Stomach smooth muscle (tissue), 2 donors: ENCODE results near the gene PLCH2.

ENCODE experiments used
- H3K27ac ChIP-seq: one replicate; pipeline ENCODE4 v1.7.0; 2013; ENCODE audit warnings: mild to moderate bottlenecking, low read length, inconsistent platforms
- H3K27me3 ChIP-seq, 2 donors: one replicate each; pipeline ENCODE4 v1.7.0; 2013; ENCODE audit warnings: low read length in 2 of 2; ENCODE audit not compliant: insufficient read depth in 2 of 2, control insufficient read depth in 1 of 2
- H3K36me3 ChIP-seq, 2 donors: one replicate each; pipeline ENCODE4 v1.7.0; 2013; ENCODE audit warnings: low read length in 2 of 2; ENCODE audit not compliant: control insufficient read depth in 2 of 2, insufficient read depth in 2 of 2
- H3K4me1 ChIP-seq: one replicate; pipeline ENCODE4 v1.7.0; 2013; ENCODE audit warnings: low read length; ENCODE audit not compliant: control insufficient read depth, insufficient read depth
- H3K4me3 ChIP-seq, 2 donors: one replicate each; pipeline ENCODE4 v1.7.0; 2013; ENCODE audit warnings: low read length in 2 of 2
- H3K9ac ChIP-seq, 2 donors: one replicate each; pipeline ENCODE4 v1.7.0; 2013; ENCODE audit warnings: low read length in 2 of 2, mild to moderate bottlenecking in 1 of 2
- H3K9me3 ChIP-seq, 2 donors: one replicate each; pipeline ENCODE4 v1.7.0; 2013; ENCODE audit warnings: low read length in 2 of 2; ENCODE audit not compliant: control insufficient read depth in 2 of 2
- donor health status: healthy.
- donor health status: Pancreatic carcinoma.

PLCH2 gene

GRCh38 chr1:2513939-2514652 lies 38.0 kb downstream of the PLCH2 start:
- Histone ChIP-seq H3K4me1 (no peaks in the 10 kb centered on the region), H3K36me3 (peaks cover 77 to 80% of the 10 kb centered on the region in 2 donors), H3K4me3 (no peak overlapping the region), H3K27me3 (no peaks in the 10 kb centered on the region), H3K27ac (no peak overlapping the region), H3K9ac (no peak overlapping the region), H3K9me3 (no peaks in the 10 kb centered on the region)

- peaks cover 78 to 81% of the 10 kb centered on the region in 2 donors for H3K36me3 ChIP-seq
- no peak overlapping the region for H3K4me3 ChIP-seq
- H3K9me3 ChIP-seq = no peaks in the 10 kb centered on the region
- H3K27ac ChIP-seq = no peak overlapping the region
- H3K4me1 ChIP-seq = no peaks in the 10 kb centered on the region
- H3K9ac ChIP-seq = no peak overlapping the region
- H3K27me3 ChIP-seq = no peaks in the 10 kb centered on the region
These were observed 39.0 kb downstream of the PLCH2 start for GRCh38 chr1:2514863-2515762.

- Histone ChIP-seq H3K27ac (no peak overlapping the region), H3K9me3 (no peaks in the 10 kb centered on the region), H3K36me3 (peaks cover 77 to 78% of the 10 kb centered on the region in 2 donors), H3K27me3 (no peaks in the 10 kb centered on the region), H3K4me1 (no peaks in the 10 kb centered on the region), H3K9ac (no peak overlapping the region), H3K4me3 (no peak overlapping the region)
These were observed 39.6 kb downstream of the PLCH2 start for GRCh38 chr1:2515763-2516080.

DNA sequence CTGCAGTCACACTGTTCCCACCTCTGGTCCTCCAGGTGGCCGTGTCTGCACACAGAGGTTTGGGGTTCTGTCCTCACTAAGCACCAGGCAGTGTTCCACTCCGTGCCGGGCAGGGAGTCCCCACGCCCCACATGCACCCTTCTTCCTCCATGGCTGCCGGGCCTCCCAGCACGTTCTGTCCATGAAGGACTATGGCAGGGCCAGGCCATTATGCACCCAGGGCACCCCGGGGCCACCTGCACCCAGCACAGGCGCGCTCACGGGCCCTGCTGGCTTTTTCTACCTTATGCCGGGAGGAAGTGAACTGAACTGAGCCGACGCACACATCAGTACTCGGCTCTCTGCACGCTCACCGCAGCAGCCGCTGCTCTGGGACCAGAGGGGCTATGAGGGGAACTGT lies 40.0 kb downstream of the PLCH2 start:
- no peak overlapping the region for H3K9ac ChIP-seq
- H3K36me3 ChIP-seq = peaks cover 78 to 79% of the 10 kb centered on the region in 2 donors
- no peaks in the 10 kb centered on the region for H3K4me1 ChIP-seq

GRCh38 chr1:2516946-2517345 lies 40.9 kb downstream of the PLCH2 start:
- no peak overlapping the region for H3K27ac ChIP-seq
- H3K4me1 ChIP-seq = no peaks in the 10 kb centered on the region
- H3K27me3 ChIP-seq = no peaks in the 10 kb centered on the region
- no peak overlapping the region for H3K9ac ChIP-seq
- H3K4me3 ChIP-seq = no peak overlapping the region
- H3K9me3 ChIP-seq = no peaks in the 10 kb centered on the region
- H3K36me3 ChIP-seq = peaks cover 73 to 74% of the 10 kb centered on the region in 2 donors

More for the DNA sequence above, 40.0 kb downstream of the PLCH2 start:
- Histone ChIP-seq H3K9me3 (no peaks in the 10 kb centered on the region), H3K4me3 (no peak overlapping the region), H3K27me3 (no peaks in the 10 kb centered on the region), H3K27ac (no peak overlapping the region)

GRCh38 chr1:2517966-2518365 lies 41.9 kb downstream of the PLCH2 start:
- peaks cover under 1% of the 10 kb centered on the region for H3K4me1 ChIP-seq
- no peak overlapping the region for H3K27ac ChIP-seq
- no peaks in the 10 kb centered on the region for H3K27me3 ChIP-seq
- no peaks in the 10 kb centered on the region for H3K9me3 ChIP-seq
- H3K36me3 ChIP-seq = peaks cover 72 to 73% of the 10 kb centered on the region in 2 donors
- H3K9ac ChIP-seq = no peak overlapping the region
- no peak overlapping the region for H3K4me3 ChIP-seq

DNA sequence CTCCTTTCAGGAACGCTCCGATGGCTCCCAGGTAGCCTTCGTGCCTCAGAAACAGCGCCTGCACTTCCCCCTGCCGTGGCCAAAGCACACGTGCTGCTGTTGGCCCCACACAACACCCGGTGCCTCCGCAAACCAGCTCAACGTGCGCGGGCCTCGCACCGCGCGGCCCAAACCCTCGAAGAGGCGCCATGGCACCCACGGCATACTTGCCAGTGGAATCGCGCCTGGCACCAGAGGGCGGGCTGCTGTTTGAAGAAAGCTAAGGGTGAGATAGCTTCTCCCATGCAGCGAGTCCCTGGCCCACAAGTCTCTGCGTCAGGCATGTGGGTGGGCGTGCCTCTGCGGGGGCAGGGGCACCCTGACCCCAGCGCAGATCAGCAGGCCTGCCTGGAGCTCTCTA lies 42.4 kb downstream of the PLCH2 start:
- peaks cover 4% of the 10 kb centered on the region for H3K4me1 ChIP-seq
- H3K27me3 ChIP-seq = no peaks in the 10 kb centered on the region
- peaks cover 68 to 70% of the 10 kb centered on the region in 2 donors for H3K36me3 ChIP-seq
- H3K27ac ChIP-seq = no peak overlapping the region
- H3K9me3 ChIP-seq = no peaks in the 10 kb centered on the region
- H3K9ac ChIP-seq = no peak overlapping the region
- no peak overlapping the region for H3K4me3 ChIP-seq

- Histone ChIP-seq H3K9ac (no peak overlapping the region), H3K4me3 (no peak overlapping the region), H3K4me1 (peaks cover 11% of the 10 kb centered on the region), H3K27ac (no peak overlapping the region), H3K36me3 (peaks cover 61 to 63% of the 10 kb centered on the region in 2 donors), H3K27me3 (no peaks in the 10 kb centered on the region), H3K9me3 (no peaks in the 10 kb centered on the region)
These were observed 43.1 kb downstream of the PLCH2 start for GRCh38 chr1:2519029-2519685.

DNA sequence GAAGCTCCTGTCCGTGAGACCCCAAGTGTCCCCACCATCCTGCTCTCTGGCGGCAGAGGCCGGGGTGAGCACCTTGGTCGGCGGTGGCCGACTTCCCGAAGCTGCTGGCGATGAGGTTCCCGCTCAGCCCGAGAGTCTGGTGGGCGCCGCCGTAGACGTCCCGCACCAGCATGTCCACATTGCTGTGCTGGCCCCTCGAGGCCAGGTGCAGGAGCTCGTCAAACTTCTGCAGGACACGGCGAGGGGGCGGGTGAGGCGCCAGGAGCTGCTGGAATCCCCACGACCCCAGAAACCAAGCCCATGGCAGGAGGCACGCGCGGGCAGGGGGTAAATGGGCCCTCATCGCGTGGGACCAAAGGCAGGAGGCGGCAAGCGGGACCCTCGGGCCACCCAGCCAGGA lies 43.6 kb downstream of the PLCH2 start:
- no peaks in the 10 kb centered on the region for H3K9me3 ChIP-seq
- no peak overlapping the region for H3K27ac ChIP-seq
- no peak overlapping the region for H3K4me3 ChIP-seq
- peaks cover 16% of the 10 kb centered on the region for H3K4me1 ChIP-seq
- no peak overlapping the region for H3K9ac ChIP-seq
- no peaks in the 10 kb centered on the region for H3K27me3 ChIP-seq
- H3K36me3 ChIP-seq = peaks cover 61% of the 10 kb centered on the region in 2 donors

GRCh38 chr1:2520206-2520605 lies 44.1 kb downstream of the PLCH2 start:
- H3K9ac ChIP-seq = no peak overlapping the region
- peaks cover 21% of the 10 kb centered on the region for H3K4me1 ChIP-seq
- peaks cover 56% of the 10 kb centered on the region in 2 donors for H3K36me3 ChIP-seq
- H3K4me3 ChIP-seq = no peak overlapping the region
- H3K27me3 ChIP-seq = no peaks in the 10 kb centered on the region
- H3K9me3 ChIP-seq = no peaks in the 10 kb centered on the region
- no peak overlapping the region for H3K27ac ChIP-seq
